KOPT-K1 (cell line): ENCODE measurements around the gene SNTB2.

Experiments
- H3K27ac ChIP-seq: fragments of 200-600 bp; sonication (generic); 2 replicates; pipeline ENCODE4 v1.5.1; 2016; ENCODE audit warnings: antibody characterized with exemption, mild to moderate bottlenecking, low read depth, low read length; ENCODE audit not compliant: poor library complexity, severe bottlenecking
- H3K36me3 ChIP-seq: fragments of 200-600 bp; sonication (generic); 2 replicates; pipeline ENCODE4 v1.5.1; 2017; ENCODE audit warnings: antibody characterized with exemption, mild to moderate bottlenecking, low read length, moderate library complexity; ENCODE audit not compliant: insufficient read depth
- H3K9me3 ChIP-seq: fragments of 200-600 bp; sonication (generic); 2 replicates; pipeline ENCODE4 v1.5.1; 2017; ENCODE audit warnings: antibody characterized with exemption, low read length, mild to moderate bottlenecking; ENCODE audit not compliant: insufficient read depth, poor library complexity, severe bottlenecking

Gene SNTB2

DNA sequence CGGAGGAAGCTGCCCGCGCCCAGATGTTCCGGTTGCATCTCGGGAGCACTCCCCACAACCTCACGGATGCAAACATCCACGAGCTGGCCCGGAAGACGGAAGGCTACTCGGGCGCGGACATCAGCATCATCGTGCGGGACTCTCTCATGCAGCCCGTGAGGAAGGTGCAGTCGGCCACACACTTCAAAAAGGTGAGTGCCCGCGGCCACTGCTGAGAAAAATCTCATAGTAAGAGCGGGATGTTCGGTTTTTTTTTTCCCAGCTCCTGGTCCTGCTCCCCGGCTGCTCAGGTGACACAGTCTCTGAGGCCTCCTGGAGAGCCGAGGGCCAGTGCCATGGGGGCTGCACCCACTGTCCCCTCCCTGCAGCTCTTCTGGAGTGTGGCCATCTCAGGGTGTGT is 134.1 kb downstream of the SNTB2 start:
- Histone ChIP-seq H3K27ac (no peak overlapping the region), H3K36me3 (peaks cover 100% of the 10 kb centered on the region), H3K9me3 (no peaks in the 10 kb centered on the region)

- no peak overlapping the region for H3K27ac ChIP-seq
- H3K36me3 ChIP-seq = peaks cover 100% of the 10 kb centered on the region
- H3K9me3 ChIP-seq = no peaks in the 10 kb centered on the region
Measured at GRCh38 chr16:69322343-69322742, 135.4 kb downstream of the SNTB2 start.

GRCh38 chr16:69323415-69323814 is 136.5 kb downstream of the SNTB2 start:
- Histone ChIP-seq H3K27ac (no peak overlapping the region), H3K36me3 (peaks cover 100% of the 10 kb centered on the region)

GRCh38 chr16:69324013-69324531 is 137.1 kb downstream of the SNTB2 start:
- peaks cover 100% of the 10 kb centered on the region for H3K36me3 ChIP-seq
- H3K9me3 ChIP-seq = no peaks in the 10 kb centered on the region
- no peak overlapping the region for H3K27ac ChIP-seq

More at GRCh38 chr16:69323415-69323814, 136.5 kb downstream of the SNTB2 start:
- no peaks in the 10 kb centered on the region for H3K9me3 ChIP-seq

- Histone ChIP-seq H3K9me3 (no peaks in the 10 kb centered on the region), H3K36me3 (peaks cover 97% of the 10 kb centered on the region), H3K27ac (no peak overlapping the region)
Measured at GRCh38 chr16:69324585-69325253, 137.8 kb downstream of the SNTB2 start.

GRCh38 chr16:69325784-69326171 is 138.8 kb downstream of the SNTB2 start:
- no peak overlapping the region for H3K27ac ChIP-seq
- H3K36me3 ChIP-seq = peaks cover 86% of the 10 kb centered on the region
- no peaks in the 10 kb centered on the region for H3K9me3 ChIP-seq

- no peak overlapping the region for H3K27ac ChIP-seq
- peaks cover 81% of the 10 kb centered on the region for H3K36me3 ChIP-seq
- H3K9me3 ChIP-seq = no peaks in the 10 kb centered on the region
Measured at GRCh38 chr16:69326172-69326873, 139.4 kb downstream of the SNTB2 start.

GRCh38 chr16:69327585-69328310 is 140.8 kb downstream of the SNTB2 start:
- H3K36me3 ChIP-seq = peaks cover 77% of the 10 kb centered on the region
- peak overlapping the region; percentile 85 for H3K27ac ChIP-seq
- H3K9me3 ChIP-seq = no peaks in the 10 kb centered on the region

- Histone ChIP-seq H3K27ac (peak overlapping the region; percentile 85), H3K9me3 (no peaks in the 10 kb centered on the region), H3K36me3 (peaks cover 77% of the 10 kb centered on the region)
Measured at GRCh38 chr16:69328854-69329316, 141.9 kb downstream of the SNTB2 start.

GRCh38 chr16:69329369-69330285 is 142.7 kb downstream of the SNTB2 start:
- Histone ChIP-seq H3K36me3 (peaks cover 77% of the 10 kb centered on the region), H3K9me3 (no peaks in the 10 kb centered on the region), H3K27ac (peak overlapping the region; percentile 85)

DNA sequence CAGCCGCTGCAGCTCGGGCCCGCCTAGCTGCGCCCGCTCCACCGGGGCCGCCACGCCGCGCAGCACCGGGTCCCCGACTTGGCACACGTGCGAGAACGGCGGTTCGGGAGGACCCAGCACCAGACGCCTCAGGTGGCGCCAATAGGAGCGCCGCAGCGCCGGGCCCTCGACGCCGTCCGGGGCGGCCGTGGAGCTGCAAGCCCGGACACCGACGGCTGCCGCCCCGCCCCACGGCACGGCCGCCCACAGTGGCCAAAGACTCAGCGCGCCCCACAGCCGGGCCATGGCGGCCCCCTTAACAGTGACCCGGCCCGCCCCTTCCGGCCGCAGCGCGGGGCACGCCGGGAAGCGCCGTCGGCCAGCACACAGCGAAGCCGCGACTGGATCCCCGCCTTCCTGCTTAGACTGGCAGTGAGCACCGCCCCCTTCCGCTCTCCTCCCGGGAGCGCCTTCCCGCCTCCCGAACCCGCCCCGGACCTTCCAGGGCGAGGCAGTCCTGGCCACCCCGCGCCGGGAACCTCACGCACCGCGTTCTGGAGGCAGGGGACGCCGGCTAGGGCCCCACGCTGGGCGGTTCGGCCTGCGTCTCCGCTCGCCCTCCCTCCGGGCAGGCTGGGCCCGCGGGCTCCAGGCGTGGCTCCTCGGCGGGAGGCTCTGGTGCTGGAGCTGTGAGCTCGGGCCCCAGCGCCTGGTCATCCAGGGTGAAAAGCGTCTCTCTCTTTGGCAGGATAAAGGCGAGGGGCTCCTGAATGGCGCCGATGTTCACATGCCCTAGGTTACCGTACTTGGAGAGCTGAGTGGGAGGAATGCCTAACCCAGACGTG is 143.5 kb downstream of the SNTB2 start, which contains the start of gene PDF:
TSS of gene PDF (minus strand) at position 303 of the 824 bp plus-strand sequence. CDS start at position 285, 18 bp downstream.
- H3K9me3 ChIP-seq = no peaks in the 10 kb centered on the region
- peaks cover 77% of the 10 kb centered on the region for H3K36me3 ChIP-seq
- peak within 1 kb of the TSS; percentile 85 for H3K27ac ChIP-seq

GRCh38 chr16:69334696-69335095 is 147.7 kb downstream of the SNTB2 start:
- H3K27ac ChIP-seq = no peak overlapping the region
- H3K9me3 ChIP-seq = no peaks in the 10 kb centered on the region
- peaks cover 52% of the 10 kb centered on the region for H3K36me3 ChIP-seq

DNA sequence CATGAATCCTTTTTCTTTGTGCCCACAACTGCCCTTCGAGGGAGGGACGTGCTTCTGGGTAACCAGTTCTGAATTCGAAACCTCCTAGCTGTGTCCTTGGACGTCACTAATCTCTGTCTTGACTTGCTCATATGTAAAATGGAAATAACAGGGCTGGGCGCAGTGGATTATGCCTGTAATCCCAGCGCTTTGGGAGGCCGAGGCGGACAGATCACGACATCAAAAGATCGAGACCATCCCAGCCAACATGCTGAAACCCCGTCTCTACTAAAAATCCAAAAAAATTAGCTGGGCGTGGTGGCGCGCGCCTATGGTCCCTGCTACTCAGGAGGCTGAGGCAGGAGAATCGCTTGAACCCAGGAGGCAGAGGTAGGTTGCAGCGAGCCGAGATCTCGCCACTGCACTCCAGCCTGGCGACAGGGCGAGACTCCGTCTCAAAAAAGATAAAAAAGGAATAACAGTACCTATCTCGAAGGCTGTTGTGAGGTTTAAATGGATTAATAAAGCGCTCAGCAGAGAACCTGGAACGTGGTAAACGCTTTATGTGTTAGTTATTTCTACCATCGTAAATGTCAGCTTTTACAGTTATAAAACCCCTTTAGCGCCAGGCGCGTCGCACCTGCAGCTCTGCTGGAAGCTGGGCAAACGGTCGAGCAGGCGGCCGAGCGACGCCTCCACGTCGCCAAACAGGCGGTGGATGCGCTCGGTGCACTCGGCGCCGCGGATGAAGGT is 151.8 kb downstream of the SNTB2 start:
- Histone ChIP-seq H3K9me3 (no peaks in the 10 kb centered on the region), H3K27ac (peak overlapping the region; percentile 80), H3K36me3 (peaks cover 62% of the 10 kb centered on the region)
